HG03196 (cell line): ENCODE measurements around the gene CELA2B.
"Not testable (repeated sequence)": the region's sequence is repeated elsewhere in the genome, so short reads cannot be mapped to it uniquely, and the experiment has no call there.

Experiments
- ATAC-seq: cut with Tn5 transposase; IDR thresholded peaks from one replicate; pipeline ENCODE4 v1.9.1; 2021; ENCODE audit not compliant: unreplicated experiment

CELA2B gene

DNA sequence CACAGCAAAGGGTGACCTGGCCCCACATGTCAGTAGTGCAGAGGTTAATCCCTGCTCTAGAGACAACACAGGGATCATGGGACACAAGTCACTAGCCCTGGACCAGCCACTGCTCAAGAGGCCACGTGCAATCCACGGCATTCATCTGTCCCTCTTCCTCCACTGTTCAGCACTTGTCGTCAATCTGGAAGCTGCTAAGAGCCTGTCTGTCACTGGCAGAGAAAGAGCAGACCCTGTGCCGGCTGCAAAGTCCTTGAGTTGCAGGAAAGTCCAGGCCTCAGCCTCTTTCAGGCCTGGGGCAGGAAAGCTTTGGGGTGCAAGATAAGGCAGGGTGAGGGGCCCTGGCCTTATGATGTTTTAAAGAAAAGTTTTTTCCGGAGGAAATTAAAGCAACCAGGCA lies 16.7 kb downstream of the CELA2B start:
- ATAC-seq = no peak

DNA sequence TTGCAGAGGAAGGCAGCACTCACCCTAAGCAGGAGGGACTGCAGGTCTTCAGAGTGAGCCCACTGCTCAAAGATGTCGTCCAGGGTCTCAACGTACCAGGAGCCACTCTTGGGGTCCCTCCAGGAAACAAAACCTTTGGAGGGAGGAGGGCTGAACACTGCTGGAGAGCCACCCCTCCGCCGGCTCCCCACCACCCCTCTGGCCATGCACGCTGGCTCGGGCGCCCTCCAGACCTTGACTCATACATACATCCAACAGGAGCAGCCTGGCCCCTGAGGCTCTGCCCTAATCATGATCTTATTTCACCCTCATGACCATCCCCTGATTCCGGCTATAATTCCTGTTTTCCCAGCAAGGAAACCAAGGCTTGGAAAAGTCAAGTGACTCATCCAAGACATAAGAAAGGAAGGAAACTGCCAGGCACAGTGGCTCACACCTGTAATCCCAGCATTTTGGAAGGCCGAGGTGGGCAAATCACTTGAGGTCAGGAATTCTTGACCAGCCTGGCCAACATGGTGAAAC lies 18.0 kb downstream of the CELA2B start:
- ATAC-seq = no peak

DNA sequence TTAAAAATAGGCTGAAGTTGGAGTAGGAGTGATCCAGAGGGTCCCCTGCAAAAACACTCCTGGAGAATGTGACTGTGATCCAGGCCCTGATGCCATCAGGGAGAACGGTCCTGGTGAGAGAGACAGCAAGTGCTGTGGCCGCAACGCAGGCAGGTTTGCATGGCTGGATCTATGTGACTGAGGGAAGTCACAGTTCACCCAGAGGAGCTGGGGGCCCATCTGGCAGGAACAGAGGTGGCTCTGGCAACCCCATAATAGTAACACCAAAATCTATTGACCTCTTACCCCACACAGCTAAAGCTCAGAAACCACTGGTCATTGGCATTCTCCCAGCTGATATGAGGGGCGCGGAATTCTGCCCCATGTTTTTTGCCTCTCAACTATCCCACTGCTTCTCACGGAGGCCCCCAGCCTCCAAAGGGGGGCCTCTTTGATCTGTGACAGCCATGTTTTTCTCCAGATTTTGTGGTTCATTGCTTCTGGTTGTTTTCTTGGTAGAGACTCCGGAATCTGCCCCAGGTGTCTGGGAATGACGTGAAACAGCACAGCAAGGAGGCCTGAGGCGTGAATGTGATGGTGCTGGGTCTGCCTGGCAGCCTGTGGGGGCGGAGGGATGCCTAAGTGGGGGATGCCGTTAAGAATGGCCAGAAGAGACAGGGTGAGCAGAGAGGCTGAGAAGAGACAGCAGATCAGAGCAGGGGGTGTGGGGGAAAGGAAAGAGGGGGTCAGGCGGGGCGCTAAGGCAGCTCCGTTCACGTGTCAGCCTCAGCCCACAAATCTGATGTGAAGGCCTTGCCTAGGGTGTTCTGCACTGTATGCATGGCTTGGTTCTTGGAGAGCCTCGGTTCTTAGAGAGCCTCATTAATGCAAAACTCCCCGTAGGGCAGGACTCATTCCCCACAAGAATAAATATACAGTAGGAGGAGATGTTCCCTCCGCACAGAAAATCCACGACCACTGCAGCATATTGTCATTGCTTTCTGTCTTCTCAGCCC lies 24.6 kb downstream of the CELA2B start:
- no peak for ATAC-seq

DNA sequence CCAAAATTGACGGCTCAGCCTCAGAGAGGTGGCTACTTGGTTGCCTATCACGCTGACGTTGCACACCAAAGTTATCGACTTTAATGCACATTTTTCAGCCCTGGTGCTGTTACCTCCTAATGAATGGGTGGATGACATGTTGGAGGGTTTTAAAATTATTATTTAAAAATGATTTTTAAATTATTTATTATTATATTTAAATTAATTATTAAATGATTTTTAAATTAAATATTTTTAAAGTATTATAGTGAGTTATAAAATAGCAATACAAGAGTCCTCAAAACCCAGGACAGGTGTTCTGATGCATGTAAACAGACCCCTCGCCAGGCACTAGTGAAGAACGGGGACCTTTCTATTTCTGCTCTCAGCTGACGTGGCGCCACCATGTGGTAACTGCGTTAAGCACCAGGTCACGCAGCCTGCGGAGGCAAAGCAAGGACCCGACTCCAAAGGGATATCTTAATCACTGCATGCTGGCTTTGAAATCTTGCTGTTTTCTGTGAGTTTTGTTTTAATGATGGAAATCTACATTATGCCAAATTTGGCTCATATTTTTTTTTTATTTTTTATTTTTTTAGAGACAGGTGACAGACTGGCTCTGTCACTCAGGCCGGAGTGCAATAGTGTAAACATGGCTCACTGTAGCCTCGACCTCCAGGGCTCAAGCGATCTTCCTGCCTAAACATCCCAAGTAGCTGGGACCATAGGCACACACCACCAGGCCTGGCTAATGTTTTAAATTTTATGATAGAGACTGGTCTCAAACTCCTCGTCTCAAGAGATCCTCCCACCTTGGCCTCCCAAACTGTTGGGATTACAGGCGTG lies 25.5 kb downstream of the CELA2B start:
- ATAC-seq = no peak

DNA sequence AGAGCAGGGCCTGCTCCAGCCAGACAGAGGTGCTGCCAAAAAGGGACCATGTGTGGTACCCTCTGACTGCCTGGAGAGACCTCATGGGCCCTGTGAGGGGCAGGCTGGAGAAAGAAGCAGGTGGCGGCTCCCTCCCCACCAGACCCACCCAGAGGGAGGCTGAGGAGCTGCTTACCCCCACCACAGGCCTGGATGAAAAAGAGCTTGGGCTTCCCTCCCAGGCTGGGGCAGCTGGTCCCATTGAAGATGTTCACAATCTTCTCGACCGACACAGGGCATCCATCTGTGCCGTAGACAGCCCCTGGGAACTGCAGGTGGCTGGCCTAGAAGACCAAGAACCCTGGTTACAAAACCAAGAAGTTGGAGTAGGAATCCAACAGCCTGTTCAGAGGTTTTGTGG lies 28.5 kb downstream of the CELA2B start:
- ATAC-seq = no peak

DNA sequence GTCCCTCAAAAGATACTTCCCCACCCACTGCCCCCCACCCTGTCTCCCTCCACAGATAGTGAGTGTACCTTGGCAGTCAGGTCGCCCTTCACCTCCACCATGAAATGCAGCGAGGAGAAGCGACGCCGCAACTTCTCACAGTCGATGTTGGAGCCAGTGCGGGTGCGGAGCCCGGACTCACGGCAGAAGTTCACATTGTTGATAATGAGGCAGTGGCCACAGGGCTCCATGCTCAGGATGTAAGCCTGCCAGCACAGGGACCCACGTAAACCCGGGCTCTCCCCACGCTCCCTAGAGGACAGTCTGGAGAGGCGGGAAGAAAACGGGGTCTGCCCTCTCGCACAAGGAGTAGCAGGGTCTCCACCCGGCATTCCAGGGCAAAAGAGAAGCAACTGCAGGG lies 30.9 kb downstream of the CELA2B start:
- ATAC-seq = no peak

DNA sequence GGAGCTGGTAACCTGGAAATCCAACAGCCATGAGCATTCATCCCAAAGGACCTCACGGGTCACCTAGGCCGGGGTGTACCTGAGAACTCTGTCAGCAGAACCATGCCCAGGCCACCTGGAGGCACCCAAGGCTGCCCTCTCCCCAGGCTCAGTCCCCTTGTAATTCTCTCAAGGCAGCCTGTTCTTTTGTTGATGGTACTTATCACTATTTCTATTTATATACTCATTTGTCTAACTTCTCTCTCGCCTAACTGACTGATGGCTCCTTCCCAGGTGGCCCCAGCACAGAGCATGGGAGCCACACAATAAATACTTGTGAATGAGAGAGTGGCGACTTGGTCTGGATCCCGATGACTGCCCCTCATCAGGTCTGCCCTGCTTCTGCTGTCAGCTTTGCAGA lies 31.4 kb downstream of the CELA2B start:
- no peak for ATAC-seq

DNA sequence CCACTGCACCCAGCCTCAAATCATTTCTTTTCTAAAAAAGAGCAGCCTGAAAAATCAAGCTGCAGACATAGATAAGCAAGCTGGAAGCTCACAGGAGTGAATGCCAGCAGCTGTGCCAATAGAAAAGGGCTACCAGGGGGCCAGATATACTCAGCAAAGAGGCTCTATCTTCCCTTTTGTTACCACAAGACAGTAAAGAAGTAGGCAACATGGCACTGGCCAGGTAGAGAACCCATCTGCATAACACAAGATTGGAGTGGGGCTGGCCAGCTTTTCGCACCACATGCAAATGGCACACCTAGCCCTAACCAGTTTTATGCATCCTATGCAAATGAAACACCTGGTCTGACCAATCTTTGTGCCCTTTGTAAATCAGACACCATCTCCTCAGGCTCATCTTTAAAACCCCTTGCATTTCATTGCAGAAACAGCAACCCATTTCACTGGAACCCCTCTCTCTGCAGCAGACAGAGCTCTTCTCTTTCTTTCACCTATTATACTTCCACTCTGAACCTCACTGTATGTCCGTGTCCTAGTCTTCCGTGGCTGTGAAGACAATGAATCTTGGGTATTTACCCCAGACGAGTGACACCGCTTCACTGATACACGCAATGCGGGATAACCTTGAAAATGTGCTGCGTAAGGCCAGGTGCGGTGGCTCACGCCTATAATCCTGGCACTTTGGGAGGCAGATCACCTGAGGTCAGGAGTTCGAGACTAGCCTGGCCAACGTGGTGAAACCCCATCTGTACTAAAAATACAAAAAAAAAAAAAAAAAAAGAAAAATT lies 33.0 kb downstream of the CELA2B start:
- ATAC-seq = no peak

DNA sequence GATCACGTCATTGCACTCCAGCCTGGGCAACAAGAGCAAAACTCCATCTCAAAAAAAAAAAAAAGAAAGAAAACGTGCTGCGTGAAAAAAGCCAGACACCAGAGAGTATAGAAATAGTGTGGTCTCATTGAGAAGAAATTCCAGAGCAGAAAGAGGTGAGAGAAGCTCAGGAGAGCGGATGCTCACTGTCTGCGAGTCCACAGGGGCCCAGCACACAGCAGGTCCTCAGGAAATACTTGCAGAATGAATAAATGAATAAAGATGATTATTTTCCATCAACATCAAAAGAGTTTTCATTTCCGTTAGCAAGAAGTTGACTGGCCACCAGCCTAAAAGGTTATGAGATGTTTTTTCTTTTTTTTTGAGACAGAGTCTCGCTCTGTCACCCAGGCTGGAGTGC lies 33.7 kb downstream of the CELA2B start:
- ATAC-seq = no peak

DNA sequence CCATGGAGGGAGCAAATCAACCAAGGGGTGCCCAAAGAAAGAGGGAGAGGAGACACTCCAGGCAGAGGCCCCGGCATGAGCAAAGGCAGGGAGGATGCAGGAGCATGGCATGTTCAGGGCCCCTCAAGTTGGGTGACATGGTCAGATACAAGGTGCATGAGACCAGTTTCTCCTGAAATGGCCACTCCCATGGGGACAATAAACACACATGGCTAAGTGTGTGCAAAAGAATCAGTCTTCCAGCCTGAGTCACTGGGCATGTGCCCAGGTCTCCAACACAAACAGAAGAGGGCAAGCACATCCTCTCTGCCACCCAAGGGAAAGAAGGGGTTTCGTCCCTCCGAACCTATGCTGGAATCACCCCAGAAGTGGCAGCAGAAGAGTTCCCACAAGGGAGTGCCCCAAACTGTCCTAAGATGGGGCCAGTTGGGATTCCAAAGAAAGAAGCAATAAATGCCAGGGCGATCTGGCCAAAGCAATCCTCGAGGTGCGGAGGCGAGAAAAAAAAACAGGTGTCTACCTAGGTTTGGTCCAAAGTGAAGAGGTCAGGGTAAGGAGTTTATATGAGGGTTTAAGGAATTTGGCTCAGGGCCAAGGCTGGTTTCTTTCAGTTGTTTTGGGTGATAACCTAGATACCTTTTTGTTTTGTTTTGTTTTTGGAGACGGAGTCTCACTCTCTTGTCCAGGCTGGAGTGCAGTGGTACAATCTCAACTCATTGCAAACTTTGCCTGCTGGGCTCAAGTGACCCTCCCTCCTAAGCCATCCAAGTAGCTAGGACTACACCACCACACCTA lies 34.9 kb downstream of the CELA2B start:
- no peak for ATAC-seq

DNA sequence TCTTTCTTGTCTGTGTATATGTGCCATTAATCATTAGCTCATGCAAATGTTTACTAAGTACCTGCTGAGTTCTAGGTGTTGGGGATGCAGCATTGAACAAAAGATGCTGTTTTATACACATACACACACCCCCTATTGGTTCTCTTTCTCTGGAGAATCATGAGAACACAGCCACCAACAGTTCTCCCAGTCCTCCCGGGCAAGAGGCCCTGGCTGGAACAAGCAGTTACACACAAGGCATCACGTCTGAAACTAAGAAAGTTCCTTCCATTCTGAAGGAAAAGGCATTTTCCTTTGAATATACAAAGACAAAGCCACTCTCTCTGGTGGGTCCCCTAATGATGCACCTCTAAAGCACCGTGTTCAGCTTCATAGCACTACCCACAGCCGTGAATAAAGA lies 37.3 kb downstream of the CELA2B start:
- no peak for ATAC-seq

DNA sequence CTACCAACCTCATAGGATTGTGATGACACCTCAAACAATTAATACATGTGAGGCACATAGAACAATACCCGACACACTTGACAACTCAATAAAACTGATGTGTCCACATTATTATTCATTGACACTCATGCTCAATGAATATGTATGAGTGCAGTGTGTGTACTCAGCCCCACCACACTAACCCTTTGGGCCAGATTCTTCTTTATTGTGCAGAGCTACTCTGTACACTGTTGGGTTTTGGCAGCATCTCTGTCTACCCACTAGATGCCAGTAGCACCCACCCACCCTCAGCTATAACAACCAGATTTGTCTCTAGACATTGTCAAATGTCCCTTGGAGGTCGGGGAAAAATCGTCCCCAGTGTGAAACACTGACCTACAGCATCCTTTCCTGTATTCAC lies 38.0 kb downstream of the CELA2B start:
- no peak for ATAC-seq

DNA sequence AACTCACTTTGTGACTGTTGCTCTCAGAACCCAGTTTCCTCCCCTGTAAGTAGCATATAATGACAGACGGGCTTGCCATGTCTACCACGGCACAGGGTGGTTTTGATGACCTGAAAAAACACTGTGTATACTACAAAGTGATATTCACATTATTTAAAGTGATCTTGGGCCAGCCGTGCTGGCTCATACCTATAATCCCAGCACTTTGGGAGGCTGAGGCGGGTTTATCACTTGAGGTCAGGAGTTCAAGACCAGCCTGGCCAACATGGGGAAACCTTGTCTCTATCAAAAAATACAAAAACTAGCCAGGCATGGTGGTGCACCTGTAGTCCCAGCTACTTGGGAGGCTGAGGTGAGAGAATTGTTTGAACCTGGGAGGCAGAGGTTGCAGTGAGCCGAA lies 38.7 kb downstream of the CELA2B start:
- not testable (repeated sequence) for ATAC-seq

DNA sequence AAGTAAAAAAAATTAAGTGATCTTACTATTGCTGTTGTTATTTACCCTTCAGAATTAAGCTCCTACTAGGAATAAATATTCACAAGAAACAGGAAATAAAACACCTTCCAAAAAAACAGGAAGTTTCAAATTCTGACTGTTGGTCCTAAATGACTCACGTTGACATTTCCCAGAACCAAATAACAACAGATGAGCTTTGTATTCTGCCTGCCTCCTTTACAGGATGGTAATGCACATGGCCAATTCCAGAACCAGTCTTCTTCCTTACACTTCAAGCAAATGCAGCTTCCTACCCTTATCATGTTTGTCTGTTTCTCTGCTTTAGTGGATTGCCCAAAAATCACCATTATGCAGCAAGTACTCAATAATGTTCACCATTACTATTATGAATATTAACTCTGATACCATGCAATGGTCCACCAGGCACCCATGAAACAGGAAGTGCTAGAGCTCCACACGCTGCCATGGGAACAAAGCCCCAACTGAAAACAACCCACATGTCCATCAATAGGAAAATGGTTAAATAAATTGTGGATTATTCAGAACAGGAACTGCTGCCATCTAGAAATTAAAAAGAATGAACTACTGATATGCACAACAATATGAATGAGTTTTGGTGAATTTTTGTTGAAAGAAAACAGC lies 39.2 kb downstream of the CELA2B start:
- no peak for ATAC-seq

DNA sequence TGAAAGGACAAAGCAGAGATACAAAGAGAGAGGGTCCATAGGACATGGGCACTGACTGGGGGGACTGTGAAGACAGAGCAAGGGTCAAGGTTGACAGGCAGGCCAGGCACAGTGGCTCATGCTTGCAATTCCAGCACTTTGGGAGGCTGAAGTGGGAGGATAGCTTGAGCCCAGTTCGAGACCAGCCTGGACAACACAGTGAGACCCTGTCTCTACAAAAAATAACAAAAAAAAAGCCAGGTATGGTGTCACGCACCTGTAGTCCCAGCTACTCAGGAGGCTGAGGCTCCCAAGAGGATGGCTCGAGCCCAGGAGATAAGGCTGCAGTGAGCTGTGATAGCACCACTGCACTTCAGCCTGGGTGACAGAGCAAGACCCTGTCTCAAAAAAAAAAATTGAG lies 43.7 kb downstream of the CELA2B start:
- ATAC-seq = no peak

DNA sequence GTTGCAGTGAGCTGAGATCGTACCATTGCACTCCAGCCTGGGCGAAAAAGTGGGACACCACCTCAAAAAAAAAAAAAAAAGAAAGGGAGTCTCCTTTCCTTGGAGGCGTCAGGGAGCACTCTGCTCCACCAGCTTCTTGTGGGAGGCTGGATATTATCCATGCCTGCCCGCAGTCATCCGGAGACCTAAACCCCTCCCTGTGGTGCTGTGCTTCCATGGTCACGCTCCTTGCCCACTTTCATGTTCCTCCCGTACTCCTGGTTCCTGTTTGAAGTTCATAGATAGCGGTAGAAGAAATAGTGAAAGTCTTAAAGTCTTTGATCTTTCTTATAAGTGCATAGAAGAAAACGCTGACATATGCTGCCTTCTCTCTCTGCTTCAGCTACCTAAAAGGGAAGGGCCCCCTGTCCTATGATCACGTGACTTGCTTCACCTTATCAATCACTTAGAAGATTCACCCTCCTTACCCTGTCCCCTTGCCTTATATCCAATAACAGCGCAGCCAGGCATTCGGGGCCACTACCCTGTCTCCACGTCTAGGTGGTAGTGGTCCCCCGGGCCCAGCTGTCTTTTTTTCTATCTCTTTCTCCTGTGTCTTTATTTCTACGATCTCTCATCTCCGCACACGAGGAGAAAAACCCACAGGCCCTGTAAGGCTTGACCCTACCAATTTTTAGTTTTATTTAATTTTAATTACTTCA lies 45.5 kb downstream of the CELA2B start:
- not testable (repeated sequence) for ATAC-seq

DNA sequence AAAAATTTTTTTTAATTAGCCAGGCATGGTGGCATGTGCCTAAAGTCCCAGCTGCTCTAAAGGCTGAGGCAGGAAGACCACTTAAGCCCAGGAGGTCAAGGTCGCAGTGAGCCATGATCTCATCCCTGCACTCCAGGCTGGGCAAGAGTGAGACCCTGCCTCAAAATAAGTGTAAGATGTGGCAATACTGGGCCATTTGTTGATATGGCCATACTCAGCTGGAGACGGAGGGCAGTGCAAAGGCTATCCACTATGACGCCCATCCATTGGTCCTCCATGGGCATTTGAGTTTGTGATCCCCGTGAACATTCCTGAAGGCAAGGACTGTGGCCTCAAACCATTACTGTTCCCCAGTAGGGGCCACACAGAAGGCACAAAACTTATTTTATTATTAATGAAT lies 46.6 kb downstream of the CELA2B start:
- ATAC-seq = no peak

DNA sequence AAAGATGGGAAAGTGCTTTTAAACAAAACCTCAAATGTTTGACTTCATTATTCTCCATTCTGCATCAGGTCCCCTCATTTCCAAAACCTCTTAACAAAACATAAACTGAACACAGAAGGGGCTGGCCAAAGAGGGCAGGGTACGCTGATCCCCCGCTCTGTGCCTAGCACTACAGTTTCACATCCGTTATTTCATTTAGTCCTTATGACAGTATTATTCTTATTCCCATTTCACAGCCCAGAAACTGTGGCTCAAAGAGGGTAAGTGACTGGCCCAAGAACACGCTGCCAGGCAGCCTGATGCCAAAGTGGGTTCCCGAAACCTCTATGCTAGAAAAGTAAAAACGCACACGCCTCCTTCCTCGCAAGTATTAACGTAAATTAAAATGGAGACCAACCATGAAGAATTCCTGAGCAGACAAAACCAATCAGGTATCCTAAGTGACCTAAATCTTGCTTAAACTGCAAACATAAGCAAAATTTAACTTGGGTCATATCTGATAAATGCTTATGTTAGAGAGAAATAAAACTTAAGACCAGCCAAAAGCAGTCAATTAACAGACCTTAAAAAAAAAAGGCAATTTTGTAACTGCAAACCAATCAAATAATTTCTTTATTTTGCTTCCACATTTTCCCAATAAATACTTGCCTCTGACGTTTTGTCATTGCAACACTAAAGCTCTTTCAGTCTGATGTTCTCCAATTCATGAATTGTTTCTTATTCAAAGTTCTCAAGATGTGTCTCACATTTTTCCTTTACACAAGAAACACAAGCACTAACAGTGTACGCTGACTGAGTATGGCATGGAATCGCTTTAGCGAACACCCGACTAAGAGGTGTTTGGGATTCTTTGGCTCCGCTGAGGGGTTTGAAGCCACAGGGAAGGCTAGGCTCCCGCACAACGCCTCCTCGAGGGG lies 47.5 kb downstream of the CELA2B start:
- ATAC-seq = no peak
